ENCODE data around the gene RIMS3.

RIMS3 gene

GRCh38 chr1:40620586-40621210 is 44.8 kb downstream of the RIMS3 start:
- Histone ChIP-seq H3K4me3 (ENCODE audit: insufficient read depth, low read depth, low read length) (no peak overlapping the region), H3K4me1 (ENCODE audit: control insufficient read depth, insufficient read depth, low read length) (peaks cover 4% of the 10 kb centered on the region), H3K27ac (ENCODE audit: insufficient read depth, low read depth, low read length, poor library complexity, severe bottlenecking) (no peak overlapping the region), H3K9me3 (ENCODE audit: control insufficient read depth, low read length) (no peaks in the 10 kb centered on the region), H3K27me3 (ENCODE audit: control insufficient read depth, insufficient read depth, low read length, poor library complexity, severe bottlenecking) (no peaks in the 10 kb centered on the region), H3K36me3 (ENCODE audit: control insufficient read depth, insufficient read depth, low read length) (no peaks in the 10 kb centered on the region)
- WGBS, 2 experiments = 96 to 97% methylated on average over 3 of the region's 3 CpGs

GRCh38 chr1:40620150-40620549 is 45.3 kb downstream of the RIMS3 start:
- peaks cover 4% of the 10 kb centered on the region for H3K4me1 ChIP-seq (ENCODE audit: control insufficient read depth, insufficient read depth, low read length)
- H3K9me3 ChIP-seq (ENCODE audit: control insufficient read depth, low read length) = no peaks in the 10 kb centered on the region
- WGBS, 2 experiments = 91 to 92% methylated on average over 5 of the region's 5 CpGs
- H3K27ac ChIP-seq (ENCODE audit: insufficient read depth, low read depth, low read length, poor library complexity, severe bottlenecking) = no peak overlapping the region
- H3K27me3 ChIP-seq (ENCODE audit: control insufficient read depth, insufficient read depth, low read length, poor library complexity, severe bottlenecking) = no peaks in the 10 kb centered on the region
- H3K4me3 ChIP-seq (ENCODE audit: insufficient read depth, low read depth, low read length) = no peak overlapping the region
- H3K36me3 ChIP-seq (ENCODE audit: control insufficient read depth, insufficient read depth, low read length) = no peaks in the 10 kb centered on the region

GRCh38 chr1:40618108-40618507 is 47.4 kb downstream of the RIMS3 start:
- Histone ChIP-seq H3K27ac (ENCODE audit: insufficient read depth, low read depth, low read length, poor library complexity, severe bottlenecking) (no peak overlapping the region), H3K4me1 (ENCODE audit: control insufficient read depth, insufficient read depth, low read length) (no peaks in the 10 kb centered on the region), H3K9me3 (ENCODE audit: control insufficient read depth, low read length) (no peaks in the 10 kb centered on the region), H3K36me3 (ENCODE audit: control insufficient read depth, insufficient read depth, low read length) (no peaks in the 10 kb centered on the region), H3K4me3 (ENCODE audit: insufficient read depth, low read depth, low read length) (no peak overlapping the region), H3K27me3 (ENCODE audit: control insufficient read depth, insufficient read depth, low read length, poor library complexity, severe bottlenecking) (no peaks in the 10 kb centered on the region)
- 92 to 100% methylated on average over 1 of the region's 1 CpG for WGBS, 2 experiments

- H3K27me3 ChIP-seq (ENCODE audit: control insufficient read depth, insufficient read depth, low read length, poor library complexity, severe bottlenecking) = no peaks in the 10 kb centered on the region
- no peaks in the 10 kb centered on the region for H3K9me3 ChIP-seq (ENCODE audit: control insufficient read depth, low read length)
- H3K36me3 ChIP-seq (ENCODE audit: control insufficient read depth, insufficient read depth, low read length) = no peaks in the 10 kb centered on the region
- no peak overlapping the region for H3K27ac ChIP-seq (ENCODE audit: insufficient read depth, low read depth, low read length, poor library complexity, severe bottlenecking)
- no peaks in the 10 kb centered on the region for H3K4me1 ChIP-seq (ENCODE audit: control insufficient read depth, insufficient read depth, low read length)
- whole genome bisulfite sequencing, 2 experiments = 51 to 53% methylated on average over 11 of the region's 11 CpGs
- H3K4me3 ChIP-seq (ENCODE audit: insufficient read depth, low read depth, low read length) = no peak overlapping the region
Observed at GRCh38 chr1:40612345-40612831, 53.1 kb downstream of the RIMS3 start.

- Histone ChIP-seq H3K9me3 (ENCODE audit: control insufficient read depth, low read length) (no peaks in the 10 kb centered on the region), H3K27me3 (ENCODE audit: control insufficient read depth, insufficient read depth, low read length, poor library complexity, severe bottlenecking) (no peaks in the 10 kb centered on the region), H3K4me3 (ENCODE audit: insufficient read depth, low read depth, low read length) (no peak overlapping the region), H3K36me3 (ENCODE audit: control insufficient read depth, insufficient read depth, low read length) (no peaks in the 10 kb centered on the region), H3K4me1 (ENCODE audit: control insufficient read depth, insufficient read depth, low read length) (no peaks in the 10 kb centered on the region), H3K27ac (ENCODE audit: insufficient read depth, low read depth, low read length, poor library complexity, severe bottlenecking) (no peak overlapping the region)
- 88 to 90% methylated on average over 7 of the region's 7 CpGs for WGBS, 2 experiments
Observed at GRCh38 chr1:40610156-40610555, 55.3 kb downstream of the RIMS3 start.

GRCh38 chr1:40607921-40608320 is 57.6 kb downstream of the RIMS3 start:
- Histone ChIP-seq H3K27me3 (ENCODE audit: control insufficient read depth, insufficient read depth, low read length, poor library complexity, severe bottlenecking) (no peaks in the 10 kb centered on the region), H3K36me3 (ENCODE audit: control insufficient read depth, insufficient read depth, low read length) (no peaks in the 10 kb centered on the region), H3K4me1 (ENCODE audit: control insufficient read depth, insufficient read depth, low read length) (no peaks in the 10 kb centered on the region), H3K27ac (ENCODE audit: insufficient read depth, low read depth, low read length, poor library complexity, severe bottlenecking) (no peak overlapping the region), H3K9me3 (ENCODE audit: control insufficient read depth, low read length) (no peaks in the 10 kb centered on the region), H3K4me3 (ENCODE audit: insufficient read depth, low read depth, low read length) (no peak overlapping the region)
- WGBS, 2 experiments = 74 to 100% methylated on average over 1 of the region's 1 CpG

- Histone ChIP-seq H3K4me3 (ENCODE audit: insufficient read depth, low read depth, low read length) (no peak overlapping the region), H3K4me1 (ENCODE audit: control insufficient read depth, insufficient read depth, low read length) (no peaks in the 10 kb centered on the region), H3K27ac (ENCODE audit: insufficient read depth, low read depth, low read length, poor library complexity, severe bottlenecking) (no peak overlapping the region), H3K9me3 (ENCODE audit: control insufficient read depth, low read length) (no peaks in the 10 kb centered on the region), H3K27me3 (ENCODE audit: control insufficient read depth, insufficient read depth, low read length, poor library complexity, severe bottlenecking) (no peaks in the 10 kb centered on the region), H3K36me3 (ENCODE audit: control insufficient read depth, insufficient read depth, low read length) (no peaks in the 10 kb centered on the region)
- WGBS, 2 experiments = 84 to 88% methylated on average over 2 of the region's 2 CpGs
Observed at GRCh38 chr1:40606978-40607377, 58.5 kb downstream of the RIMS3 start.

- Histone ChIP-seq H3K4me1 (ENCODE audit: control insufficient read depth, insufficient read depth, low read length) (no peaks in the 10 kb centered on the region), H3K27me3 (ENCODE audit: control insufficient read depth, insufficient read depth, low read length, poor library complexity, severe bottlenecking) (no peaks in the 10 kb centered on the region), H3K36me3 (ENCODE audit: control insufficient read depth, insufficient read depth, low read length) (no peaks in the 10 kb centered on the region), H3K4me3 (ENCODE audit: insufficient read depth, low read depth, low read length) (no peak overlapping the region), H3K27ac (ENCODE audit: insufficient read depth, low read depth, low read length, poor library complexity, severe bottlenecking) (no peak overlapping the region), H3K9me3 (ENCODE audit: control insufficient read depth, low read length) (no peaks in the 10 kb centered on the region)
- 73 to 75% methylated on average over 3 of the region's 3 CpGs for WGBS, 2 experiments
Observed at GRCh38 chr1:40606194-40606593, 59.3 kb downstream of the RIMS3 start.

- Histone ChIP-seq H3K27me3 (ENCODE audit: control insufficient read depth, insufficient read depth, low read length, poor library complexity, severe bottlenecking) (no peaks in the 10 kb centered on the region), H3K36me3 (ENCODE audit: control insufficient read depth, insufficient read depth, low read length) (no peaks in the 10 kb centered on the region), H3K9me3 (ENCODE audit: control insufficient read depth, low read length) (no peaks in the 10 kb centered on the region), H3K27ac (ENCODE audit: insufficient read depth, low read depth, low read length, poor library complexity, severe bottlenecking) (no peak overlapping the region), H3K4me1 (ENCODE audit: control insufficient read depth, insufficient read depth, low read length) (no peaks in the 10 kb centered on the region), H3K4me3 (ENCODE audit: insufficient read depth, low read depth, low read length) (no peak overlapping the region)
- WGBS, 2 experiments = 91 to 100% methylated on average over 1 of the region's 1 CpG
Observed at GRCh38 chr1:40599926-40600325, 65.6 kb downstream of the RIMS3 start.

GRCh38 chr1:40595623-40596022 is 69.9 kb downstream of the RIMS3 start:
- Histone ChIP-seq H3K9me3 (ENCODE audit: control insufficient read depth, low read length) (no peaks in the 10 kb centered on the region), H3K4me3 (ENCODE audit: insufficient read depth, low read depth, low read length) (no peak overlapping the region), H3K27ac (ENCODE audit: insufficient read depth, low read depth, low read length, poor library complexity, severe bottlenecking) (no peak overlapping the region), H3K36me3 (ENCODE audit: control insufficient read depth, insufficient read depth, low read length) (no peaks in the 10 kb centered on the region), H3K4me1 (ENCODE audit: control insufficient read depth, insufficient read depth, low read length) (no peaks in the 10 kb centered on the region), H3K27me3 (ENCODE audit: control insufficient read depth, insufficient read depth, low read length, poor library complexity, severe bottlenecking) (no peaks in the 10 kb centered on the region)
- WGBS, 2 experiments = 93 to 96% methylated on average over 7 of the region's 7 CpGs

- Histone ChIP-seq H3K27ac (ENCODE audit: insufficient read depth, low read depth, low read length, poor library complexity, severe bottlenecking) (no peak overlapping the region), H3K4me3 (ENCODE audit: insufficient read depth, low read depth, low read length) (no peak overlapping the region), H3K27me3 (ENCODE audit: control insufficient read depth, insufficient read depth, low read length, poor library complexity, severe bottlenecking) (no peaks in the 10 kb centered on the region), H3K9me3 (ENCODE audit: control insufficient read depth, low read length) (no peaks in the 10 kb centered on the region), H3K4me1 (ENCODE audit: control insufficient read depth, insufficient read depth, low read length) (no peaks in the 10 kb centered on the region), H3K36me3 (ENCODE audit: control insufficient read depth, insufficient read depth, low read length) (no peaks in the 10 kb centered on the region)
- WGBS, 2 experiments = 84 to 86% methylated on average over 3 of the region's 3 CpGs
Observed at GRCh38 chr1:40594187-40594531, 71.3 kb downstream of the RIMS3 start.
